Adipocyte (in vitro differentiated cells): ENCODE measurements around the gene BACH2.
"Not testable (repeated sequence)": the region's sequence is repeated elsewhere in the genome, so short reads cannot be mapped to it uniquely, and the experiment has no call there.

Source experiments
- DNase-seq: peaks from one replicate; pipeline ENCODE4 v3.0.0-alpha.2; 2015; ENCODE audit warnings: low read depth
- H3K27me3 ChIP-seq: replicated peaks from 2 replicates; pipeline ENCODE4 v1.7.0; 2013; ENCODE audit warnings: mild to moderate bottlenecking, low read length, moderate library complexity; ENCODE audit not compliant: control insufficient read depth, insufficient read depth
- H3K36me3 ChIP-seq: 2 replicates; pipeline ENCODE4 v1.7.0; 2013; ENCODE audit warnings: low read length, mild to moderate bottlenecking, moderate library complexity; ENCODE audit not compliant: control insufficient read depth, insufficient read depth, severe bottlenecking
- H3K4me1 ChIP-seq: 2 replicates; pipeline ENCODE4 v1.7.0; 2013; ENCODE audit warnings: mild to moderate bottlenecking, low read length, moderate library complexity; ENCODE audit not compliant: control insufficient read depth, insufficient read depth
- H3K4me3 ChIP-seq: 2 replicates; pipeline ENCODE4 v1.7.0; 2013; ENCODE audit warnings: mild to moderate bottlenecking, low read length, moderate library complexity
- H3K9ac ChIP-seq: 2 replicates; pipeline ENCODE4 v1.7.0; 2013; ENCODE audit warnings: mild to moderate bottlenecking, low read length, moderate library complexity
- H3K9me3 ChIP-seq: 2 replicates; pipeline ENCODE4 v1.7.0; 2013; ENCODE audit warnings: mild to moderate bottlenecking, low read length, moderate library complexity; ENCODE audit not compliant: control insufficient read depth

The BACH2 gene

DNA sequence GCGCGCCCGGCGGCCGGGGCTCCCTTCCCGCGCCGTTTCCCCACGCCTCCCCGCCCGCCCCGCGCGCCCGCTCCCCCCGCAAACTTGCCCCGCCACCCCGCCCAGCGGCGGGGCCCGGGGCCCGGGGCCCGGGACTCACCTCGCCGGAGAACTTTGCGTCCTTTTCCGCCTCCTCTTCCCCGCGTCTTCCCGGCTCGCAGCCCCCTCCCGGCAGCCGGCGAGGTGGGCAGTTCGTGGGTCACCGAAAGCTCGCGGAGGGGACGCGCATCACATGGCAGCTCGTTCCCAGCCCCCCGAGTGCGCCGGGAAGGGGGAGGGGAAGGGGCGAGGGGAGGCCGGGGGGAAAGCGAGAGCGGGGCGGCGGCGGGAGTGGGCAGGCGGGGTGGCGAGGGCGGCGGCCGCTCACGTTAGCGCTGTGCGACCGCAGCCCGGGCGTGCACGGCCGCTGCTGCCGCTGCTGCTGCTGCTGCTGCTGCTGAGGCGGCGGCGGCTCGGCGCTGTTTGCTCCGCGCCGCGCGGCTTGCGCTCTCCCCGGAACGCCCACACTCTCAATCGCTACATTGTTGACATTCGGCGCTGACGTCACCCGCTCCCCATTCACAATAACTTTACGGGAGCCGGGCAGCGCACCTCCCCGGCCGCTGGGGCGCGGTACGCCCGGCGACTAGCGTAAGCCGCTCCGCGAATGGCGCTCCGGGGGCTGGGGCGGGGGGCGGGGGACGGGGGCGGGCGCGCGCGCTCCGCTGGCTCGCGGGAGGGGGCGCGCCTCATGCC lies at the start of gene BACH2:
TSS of gene BACH2 (minus strand) at position 503 of the 774 bp plus-strand sequence. CDS start 287,999 bp downstream, outside the sequence.
- peak within 1 kb of the TSS; percentile 82 for H3K4me3 ChIP-seq
- DNase-seq = peak; percentile 85
- peaks cover 10% of the 10 kb centered on the region for H3K4me1 ChIP-seq
- H3K27me3 ChIP-seq = no peaks in the 10 kb centered on the region
- H3K9me3 ChIP-seq = no peaks in the 10 kb centered on the region
- H3K9ac ChIP-seq = peak within 1 kb of the TSS; percentile 68
- H3K36me3 ChIP-seq = no peaks in the 10 kb centered on the region

DNA sequence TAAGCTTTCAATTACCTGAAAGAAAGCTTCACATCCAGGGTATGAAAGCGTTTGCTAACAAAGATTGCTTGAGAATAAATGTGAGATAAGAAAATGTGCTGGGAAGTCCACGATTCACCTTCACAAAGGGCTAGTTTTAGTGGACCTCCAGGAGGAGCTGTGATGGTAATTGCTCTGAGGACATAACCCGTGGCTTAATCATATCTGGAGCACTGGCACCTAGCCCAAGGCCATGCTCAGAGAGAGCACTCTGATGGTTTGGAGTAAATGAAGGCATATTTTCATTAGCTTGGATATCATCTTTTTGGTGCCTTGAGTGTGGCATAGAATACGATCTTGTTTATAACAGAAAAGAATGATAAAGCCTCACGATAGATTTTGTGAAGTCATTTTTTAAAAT lies 46.9 kb upstream of the BACH2 start:
- H3K9me3 ChIP-seq = peaks cover 6% of the 10 kb centered on the region
- no peak for DNase-seq
- no peaks in the 10 kb centered on the region for H3K4me1 ChIP-seq
- no peak overlapping the region for H3K9ac ChIP-seq
- no peaks in the 10 kb centered on the region for H3K36me3 ChIP-seq
- no peaks in the 10 kb centered on the region for H3K27me3 ChIP-seq
- H3K4me3 ChIP-seq = no peak overlapping the region

DNA sequence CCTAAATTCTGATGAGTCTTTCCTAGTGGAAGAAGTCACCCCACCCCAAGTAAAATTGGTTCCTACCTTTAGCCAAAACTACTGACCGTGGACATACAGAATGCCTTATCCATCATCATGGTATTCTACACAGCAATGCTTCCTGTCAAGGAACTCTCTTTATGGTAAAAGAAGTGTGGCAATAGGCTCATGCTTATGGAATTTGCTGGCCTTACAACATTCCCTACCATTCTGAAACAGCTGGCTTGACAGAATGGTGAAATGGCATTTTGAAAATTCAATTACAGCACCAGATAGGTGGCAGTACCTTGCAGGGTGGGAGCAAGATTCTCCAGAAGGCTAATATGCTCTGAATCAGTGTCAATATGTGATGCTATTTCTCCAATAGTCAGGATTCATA lies 41.8 kb upstream of the BACH2 start:
- H3K27me3 ChIP-seq = peaks cover 3% of the 10 kb centered on the region
- peaks cover 6% of the 10 kb centered on the region for H3K9me3 ChIP-seq
- no peaks in the 10 kb centered on the region for H3K4me1 ChIP-seq
- peak; percentile 15 for DNase-seq
- no peaks in the 10 kb centered on the region for H3K36me3 ChIP-seq
- H3K9ac ChIP-seq = no peak overlapping the region
- no peak overlapping the region for H3K4me3 ChIP-seq

DNA sequence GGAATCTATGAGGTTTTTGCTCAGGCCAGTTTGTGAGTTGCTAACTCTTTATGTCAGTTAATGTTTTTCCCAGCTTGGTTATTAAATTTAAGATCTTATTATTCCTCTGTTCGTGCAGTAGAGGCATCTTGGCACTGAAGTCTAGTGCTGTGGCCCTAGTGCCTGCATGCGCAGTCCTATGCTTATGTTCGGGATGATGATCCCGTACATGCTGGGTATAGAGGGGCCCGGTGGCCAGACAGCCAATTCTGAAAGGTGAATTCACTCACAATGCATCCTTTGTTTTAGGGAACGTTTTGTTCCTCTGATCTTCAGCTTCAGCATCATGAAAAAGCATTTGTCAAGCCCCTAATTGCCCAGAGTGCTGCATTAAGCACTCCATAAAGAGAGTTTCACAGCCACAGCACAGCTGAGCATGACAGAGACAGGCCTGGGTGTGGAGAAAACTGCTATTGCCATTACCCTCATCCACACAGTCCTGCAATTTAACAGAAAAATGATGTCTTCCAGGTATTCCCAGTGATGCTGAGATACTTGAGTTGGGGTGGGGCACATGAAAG lies 39.8 kb upstream of the BACH2 start:
- H3K4me3 ChIP-seq = no peak overlapping the region

DNA sequence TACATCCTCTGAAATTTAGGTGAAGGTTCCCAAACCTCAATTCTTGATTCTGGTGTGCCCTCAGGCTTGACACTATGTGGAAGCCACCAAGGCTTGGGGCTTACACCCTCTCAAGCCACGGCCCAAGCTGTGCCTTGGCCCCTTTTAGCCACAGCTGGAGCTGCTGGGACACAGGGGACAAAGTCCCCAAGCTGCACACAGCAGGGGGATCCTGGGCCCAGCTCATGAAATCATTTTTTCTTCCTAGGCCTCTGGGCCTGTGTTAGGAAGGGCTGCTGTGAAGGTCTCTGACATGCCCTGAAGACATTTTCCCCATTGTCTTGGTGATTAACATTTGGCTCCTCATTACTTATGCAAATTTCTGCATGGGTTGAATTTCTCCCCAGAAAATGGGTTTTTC lies 37.3 kb upstream of the BACH2 start:
- no peaks in the 10 kb centered on the region for H3K4me1 ChIP-seq
- no peaks in the 10 kb centered on the region for H3K9me3 ChIP-seq
- no peak overlapping the region for H3K4me3 ChIP-seq
- no peak overlapping the region for H3K9ac ChIP-seq
- H3K36me3 ChIP-seq = no peaks in the 10 kb centered on the region
- no peak for DNase-seq
- H3K27me3 ChIP-seq = peaks cover 3% of the 10 kb centered on the region

More for the DNA sequence above, 39.8 kb upstream of the BACH2 start:
- no peak for DNase-seq
- no peaks in the 10 kb centered on the region for H3K36me3 ChIP-seq
- no peak overlapping the region for H3K9ac ChIP-seq
- H3K9me3 ChIP-seq = peaks cover 6% of the 10 kb centered on the region
- no peaks in the 10 kb centered on the region for H3K4me1 ChIP-seq
- H3K27me3 ChIP-seq = peaks cover 3% of the 10 kb centered on the region

DNA sequence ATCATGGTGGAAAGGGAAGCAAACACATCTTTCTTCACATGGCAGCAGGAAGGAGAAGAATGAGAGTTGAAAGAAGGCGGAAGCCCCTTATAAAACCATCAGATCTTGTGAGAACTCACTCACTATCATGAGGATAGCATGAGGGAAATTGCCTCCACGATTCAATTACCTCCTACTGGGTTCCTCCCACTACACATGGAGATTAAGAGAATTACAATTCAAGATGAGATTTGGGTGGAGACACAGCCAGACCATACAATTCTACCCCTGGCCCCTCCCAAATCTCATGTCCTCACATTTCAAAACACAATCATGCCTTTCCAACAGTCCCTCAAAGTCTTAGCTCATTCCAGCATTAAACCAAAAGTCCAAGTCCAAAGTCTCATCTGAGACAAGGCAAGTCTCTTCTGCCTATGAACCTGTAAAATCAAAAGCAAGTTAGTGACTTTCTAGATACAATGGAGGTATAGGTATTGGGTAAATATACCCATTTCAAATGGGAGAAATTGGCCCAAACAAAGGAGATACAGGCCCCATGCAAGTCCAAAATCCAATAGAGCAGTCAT lies 36.4 kb upstream of the BACH2 start:
- H3K4me1 ChIP-seq, DNase-seq: not testable (repeated sequence)

DNA sequence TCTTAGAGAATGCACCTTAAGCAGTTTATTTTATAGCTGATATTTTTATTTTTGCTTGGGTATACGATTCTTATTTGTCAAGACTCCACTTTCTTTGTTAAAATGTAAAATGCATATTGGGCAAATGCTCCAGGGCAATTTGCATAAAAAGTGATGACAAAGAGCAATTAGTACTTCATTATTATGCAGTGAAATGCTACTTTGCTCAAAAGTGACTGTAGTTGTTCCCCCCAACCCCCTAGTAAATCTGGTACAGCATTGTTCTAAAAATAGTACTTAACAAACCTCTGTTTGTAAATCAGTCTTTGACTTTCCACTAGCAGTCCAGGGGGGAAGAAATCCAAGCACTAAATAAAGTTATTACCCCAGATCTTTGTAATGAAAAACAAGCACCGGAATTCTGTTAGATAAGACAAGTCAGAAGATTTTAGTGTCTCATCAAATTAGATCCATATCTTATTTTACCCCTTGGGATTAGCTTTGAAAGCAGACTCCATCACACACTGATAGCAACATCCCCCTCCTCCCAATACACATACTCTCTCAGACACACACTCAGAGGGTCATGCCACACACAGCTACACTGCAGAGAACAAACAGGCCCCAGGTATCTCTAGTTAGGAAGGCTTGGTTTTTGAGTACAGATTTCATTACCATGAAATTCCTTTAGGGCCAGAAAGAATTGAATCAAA lies 32.9 kb upstream of the BACH2 start:
- DNase-seq = no peak
- H3K9ac ChIP-seq = no peak overlapping the region
- no peaks in the 10 kb centered on the region for H3K36me3 ChIP-seq
- H3K4me1 ChIP-seq = no peaks in the 10 kb centered on the region
- no peaks in the 10 kb centered on the region for H3K9me3 ChIP-seq
- H3K4me3 ChIP-seq = no peak overlapping the region
- no peaks in the 10 kb centered on the region for H3K27me3 ChIP-seq

More for the DNA sequence above, 36.4 kb upstream of the BACH2 start:
- not testable (repeated sequence) for H3K36me3 ChIP-seq, H3K9me3 ChIP-seq, H3K9ac ChIP-seq, H3K4me3 ChIP-seq, H3K27me3 ChIP-seq

DNA sequence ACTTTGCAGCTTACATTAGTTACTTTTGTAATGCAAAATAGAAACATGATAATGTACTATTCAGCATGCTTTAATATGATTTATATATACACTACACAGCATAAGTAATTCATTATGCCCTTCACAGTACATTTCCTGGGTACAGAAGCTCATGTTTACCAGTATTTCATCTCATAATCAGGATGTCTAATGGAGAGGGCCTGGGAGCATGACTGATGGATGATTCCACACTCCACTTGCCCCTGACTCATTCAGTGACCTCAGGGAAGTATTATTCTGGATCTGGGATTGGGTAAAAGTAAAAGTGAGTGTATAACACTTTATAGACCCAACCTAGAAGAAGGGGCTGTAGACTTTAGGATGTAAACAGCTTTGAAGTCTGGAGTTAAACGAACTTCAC lies 31.4 kb upstream of the BACH2 start:
- no peaks in the 10 kb centered on the region for H3K4me1 ChIP-seq
- H3K27me3 ChIP-seq = no peaks in the 10 kb centered on the region
- H3K4me3 ChIP-seq = no peak overlapping the region
- DNase-seq = no peak
- H3K9ac ChIP-seq = no peak overlapping the region
- H3K9me3 ChIP-seq = no peaks in the 10 kb centered on the region
- no peaks in the 10 kb centered on the region for H3K36me3 ChIP-seq

DNA sequence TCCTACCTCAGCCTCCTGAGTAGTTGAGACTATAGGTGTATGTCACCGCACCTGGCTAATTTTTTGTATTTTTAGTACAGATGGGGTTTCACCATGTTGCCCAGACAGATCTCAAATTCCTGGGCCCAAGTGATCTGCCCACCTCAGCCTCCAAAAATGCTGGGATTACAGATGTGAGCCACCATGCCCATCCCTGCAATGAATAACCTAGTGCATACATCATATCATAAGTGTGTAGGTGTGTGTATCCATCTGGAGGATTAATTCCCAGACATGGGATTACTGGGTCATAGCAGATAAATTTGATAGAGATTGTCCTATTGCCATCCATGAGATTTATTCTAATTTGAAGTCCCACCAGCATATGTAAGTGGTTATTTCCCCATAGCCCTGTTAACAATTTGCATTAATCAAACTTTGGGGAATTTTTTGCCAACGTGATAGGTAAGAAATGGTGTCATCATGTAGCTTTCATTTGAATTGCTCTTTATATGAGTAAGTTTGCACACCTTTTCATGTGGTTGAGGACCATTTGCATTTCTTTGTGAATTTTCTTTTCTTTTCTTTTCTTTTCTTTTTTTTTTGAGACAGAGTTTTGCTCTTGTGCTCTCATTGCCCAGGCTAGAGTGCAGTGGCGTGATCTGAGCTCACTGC lies 29.9 kb upstream of the BACH2 start:
- H3K9ac ChIP-seq = no peak overlapping the region
- no peak for DNase-seq
- no peaks in the 10 kb centered on the region for H3K27me3 ChIP-seq
- H3K36me3 ChIP-seq = no peaks in the 10 kb centered on the region
- H3K4me3 ChIP-seq = no peak overlapping the region
- no peaks in the 10 kb centered on the region for H3K4me1 ChIP-seq
- H3K9me3 ChIP-seq = no peaks in the 10 kb centered on the region

DNA sequence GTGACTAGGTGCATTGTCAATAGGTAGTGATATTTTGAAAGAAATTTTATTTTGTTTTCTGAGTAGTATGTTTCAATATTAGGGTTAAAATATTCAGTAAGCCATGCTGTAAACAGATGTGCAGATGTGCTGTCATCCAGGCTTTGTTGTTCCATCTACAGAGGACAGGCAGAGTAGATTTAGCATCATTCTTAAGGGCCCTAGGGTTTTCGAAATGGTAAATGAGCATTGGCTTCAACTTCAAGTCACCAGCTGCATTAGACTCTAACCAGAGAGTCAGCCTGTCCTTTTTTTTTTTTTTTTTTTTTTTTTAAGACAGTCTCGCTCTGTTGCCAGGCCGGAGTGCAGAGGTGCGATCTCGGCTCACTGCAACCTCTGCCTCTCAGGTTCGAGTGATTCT lies 27.1 kb upstream of the BACH2 start:
- Histone ChIP-seq H3K36me3 (no peaks in the 10 kb centered on the region), H3K4me1 (no peaks in the 10 kb centered on the region), H3K9ac (no peak overlapping the region), H3K9me3 (no peaks in the 10 kb centered on the region), H3K27me3 (no peaks in the 10 kb centered on the region), H3K4me3 (no peak overlapping the region)
- DNase-seq = no peak

DNA sequence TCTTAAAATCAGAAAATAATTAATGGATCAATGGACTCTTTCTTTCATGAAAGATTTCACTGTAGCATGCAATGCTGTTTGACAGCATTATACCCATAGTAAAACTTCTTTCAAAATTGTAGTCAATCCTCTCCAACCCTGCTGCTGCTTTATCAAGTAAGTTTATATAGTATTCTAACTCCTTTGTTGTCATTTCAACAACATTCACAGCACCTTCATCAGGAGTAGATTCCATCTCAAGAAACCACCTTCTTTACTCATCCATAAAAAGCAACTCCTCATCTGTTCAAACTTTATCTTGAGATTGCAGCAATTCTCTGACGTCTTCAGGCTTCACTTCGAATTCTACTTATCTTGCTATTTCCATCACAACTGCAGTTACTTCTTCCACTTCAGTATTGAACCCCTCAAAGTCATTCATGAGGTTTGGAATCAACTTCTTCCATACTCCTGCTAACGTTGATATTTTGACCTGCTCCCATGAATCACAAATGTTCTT lies 26.4 kb upstream of the BACH2 start:
- DNase-seq = no peak
- H3K4me1 ChIP-seq = no peaks in the 10 kb centered on the region

More for the DNA sequence above, 26.4 kb upstream of the BACH2 start:
- Histone ChIP-seq H3K9me3 (no peaks in the 10 kb centered on the region), H3K4me3 (no peak overlapping the region), H3K9ac (no peak overlapping the region), H3K36me3 (no peaks in the 10 kb centered on the region), H3K27me3 (no peaks in the 10 kb centered on the region)
